NCI-H1436 (cell line): ENCODE measurements around the gene RFFL.

Experiments used
- DNase-seq: peaks from one replicate; lab custom pipeline; 2025; lab: John Stamatoyannopoulos, UW

RFFL gene

GRCh38 chr17:34974794-34975785, 88.4 kb downstream of the RFFL start:
- no peak for DNase-seq

- DNase-seq, result no peak
Measured at GRCh38 chr17:34974179-34974578, 89.3 kb downstream of the RFFL start.

GRCh38 chr17:34961093-34961911, 102.2 kb downstream of the RFFL start, which contains the start of the genes CCT6B and ZNF830:
Gene CCT6B (minus strand): TSS chr17:34961460. CDS start chr17:34961393, 67 bp downstream.
Gene ZNF830 (plus strand): TSS chr17:34961540. CDS start chr17:34961567, 27 bp downstream.
- peak; percentile 95 for DNase-seq

GRCh38 chr17:34958438-34958837, 105.1 kb downstream of the RFFL start:
- no peak for DNase-seq
